Measurements from ENCODE around the gene ARHGEF19.

DNA sequence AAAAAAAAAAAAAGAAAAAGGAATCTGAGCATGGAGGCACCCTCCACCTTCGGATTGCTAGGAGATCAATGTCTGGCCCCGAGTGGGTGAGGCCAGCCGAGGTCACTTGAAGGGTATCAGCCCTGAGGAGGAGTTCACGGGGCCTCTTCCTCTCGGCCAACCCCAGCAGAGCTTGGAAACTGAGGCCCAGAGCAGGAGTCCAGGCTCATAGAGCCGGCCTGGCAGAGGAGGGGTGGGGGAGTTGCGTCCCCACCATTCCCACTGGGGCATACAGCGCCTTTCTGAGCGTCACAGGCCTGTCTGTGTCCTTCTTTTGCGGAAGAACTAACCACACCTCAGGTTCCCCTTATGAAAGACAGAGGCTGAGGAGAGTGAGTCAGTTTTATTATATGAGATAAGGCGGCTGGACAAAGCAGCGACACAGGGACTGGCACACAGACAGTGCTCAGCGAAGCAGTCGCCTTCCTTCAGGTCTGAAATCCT lies 39.4 kb downstream of the ARHGEF19 start:
- TF ChIP-seq CTCF (IDR thresholded peaks at IDR 0.05) (no peak), EP300 (IDR thresholded peaks at IDR 0.05) (no peak), POLR2A (IDR thresholded peaks at IDR 0.05) (no peak)

Data from stomach (tissue), 4 donors.